Stimulated activated effector memory CD8-positive, alpha-beta T cell treated with anti-CD3 and anti-CD28 coated beads, Interleukin-12 subunit alpha, Interleukin-12 subunit beta, amount 100 ng/mL, for 72 hours (primary cell): ENCODE data around the gene BRICD5.

ENCODE experiments used
- ATAC-seq: fragments of 150-1000 bp; cut with Tn5 transposase; 2 replicates; pipeline ENCODE4 v1.10.0; 2021
- DNase-seq, 2 donors: peaks; one replicate each; pipeline ENCODE4 v3.0.0; 2021 to 2022; ENCODE audit warnings: low spot score in 2 of 2
- H3K27ac Mint-ChIP-seq: one replicate; pipeline ENCODE4 v1.8.0; 2022; ENCODE audit warnings: mild to moderate bottlenecking, mixed read lengths
- H3K36me3 Mint-ChIP-seq: one replicate; pipeline ENCODE4 v1.8.0; 2022; ENCODE audit warnings: mild to moderate bottlenecking, mixed read lengths
- H3K4me1 Mint-ChIP-seq: one replicate; pipeline ENCODE4 v1.8.0; 2022; ENCODE audit warnings: mixed read lengths
- H3K4me3 Mint-ChIP-seq: one replicate; pipeline ENCODE4 v1.8.0; 2022; ENCODE audit warnings: mild to moderate bottlenecking, mixed read lengths
- H3K9me3 Mint-ChIP-seq: one replicate; pipeline ENCODE4 v1.8.0; 2022; ENCODE audit warnings: mixed read lengths

The BRICD5 gene

GRCh38 chr16:2175454-2175853 is 35.2 kb downstream of the BRICD5 start:
- Mint-ChIP-seq H3K4me3 (no peak overlapping the region), H3K27ac (peak overlapping the region; percentile 69), H3K36me3 (peaks cover 26% of the 10 kb centered on the region), H3K4me1 (no peaks in the 10 kb centered on the region), H3K9me3 (no peaks in the 10 kb centered on the region)
- ATAC-seq (no peak), DNase-seq (no peak)

DNA sequence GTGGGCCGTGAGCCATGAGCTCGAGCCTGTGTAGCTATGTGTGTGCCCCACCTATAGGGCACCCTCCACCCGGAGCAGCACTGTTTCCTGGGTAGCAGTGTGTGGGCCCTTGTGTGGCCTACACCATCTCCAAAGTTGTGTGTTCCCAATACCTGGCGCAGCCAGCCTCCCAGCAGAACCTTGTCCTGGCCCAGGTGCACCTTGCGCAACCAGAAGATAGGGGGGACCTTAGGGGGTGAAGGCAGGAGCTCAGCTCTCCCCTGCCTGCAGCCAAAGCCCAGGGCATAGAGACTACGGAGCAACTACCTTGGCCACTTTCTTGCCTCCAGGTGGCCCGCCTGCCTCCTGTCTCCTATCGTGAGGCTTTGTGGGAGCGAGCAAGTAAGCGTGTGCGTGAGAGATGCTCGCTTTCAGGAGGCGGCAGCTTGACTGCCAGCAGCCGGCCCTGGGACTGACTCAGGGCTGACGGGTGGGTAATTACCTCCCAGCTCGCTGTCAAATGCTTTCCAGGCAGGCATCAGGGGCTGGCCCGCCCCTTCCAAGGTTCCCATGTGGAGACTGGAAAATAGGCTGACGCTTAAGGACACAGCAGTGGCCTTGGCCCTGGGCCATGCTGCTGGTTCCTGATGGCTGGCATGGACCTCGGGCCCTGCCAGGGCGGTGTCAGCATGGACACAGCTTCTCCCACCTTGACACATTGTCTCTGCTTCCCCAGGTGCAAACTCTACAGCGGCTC is 36.1 kb downstream of the BRICD5 start:
- Mint-ChIP-seq H3K27ac (peak overlapping the region; percentile 69), H3K4me3 (no peak overlapping the region), H3K4me1 (no peaks in the 10 kb centered on the region), H3K36me3 (peaks cover 26% of the 10 kb centered on the region), H3K9me3 (no peaks in the 10 kb centered on the region)
- ATAC-seq = no peak
- no peak for DNase-seq

GRCh38 chr16:2173916-2174315 is 36.7 kb downstream of the BRICD5 start:
- H3K9me3 Mint-ChIP-seq = no peaks in the 10 kb centered on the region
- no peak overlapping the region for H3K4me3 Mint-ChIP-seq
- H3K36me3 Mint-ChIP-seq = peaks cover 26% of the 10 kb centered on the region
- no peak overlapping the region for H3K27ac Mint-ChIP-seq
- ATAC-seq (no peak), DNase-seq (no peak)
- H3K4me1 Mint-ChIP-seq = no peaks in the 10 kb centered on the region

DNA sequence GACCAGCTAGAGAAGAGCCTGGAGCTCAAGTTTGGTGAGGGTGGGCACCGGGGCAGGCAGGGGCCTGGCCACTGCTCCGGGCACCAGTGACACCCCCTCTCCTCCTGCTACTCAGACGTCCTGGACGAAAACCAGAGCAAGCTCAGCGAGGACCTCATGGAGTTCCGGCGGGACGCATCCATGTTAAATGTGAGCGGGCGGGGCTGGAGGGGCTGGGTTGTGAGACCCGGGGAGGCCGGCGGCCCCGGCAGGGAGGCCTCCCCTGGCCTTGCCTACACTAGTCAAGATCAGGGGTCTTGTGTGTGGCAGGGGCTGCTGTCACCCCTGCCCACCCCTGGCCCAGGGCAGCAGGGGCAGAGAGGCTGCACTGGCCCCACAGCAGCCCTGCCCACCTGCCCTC is 37.3 kb downstream of the BRICD5 start:
- H3K27ac Mint-ChIP-seq = no peak overlapping the region
- no peaks in the 10 kb centered on the region for H3K9me3 Mint-ChIP-seq
- H3K4me3 Mint-ChIP-seq = no peak overlapping the region
- DNase-seq = no peak
- H3K36me3 Mint-ChIP-seq = peaks cover 26% of the 10 kb centered on the region
- no peaks in the 10 kb centered on the region for H3K4me1 Mint-ChIP-seq
- no peak for ATAC-seq

- H3K27ac Mint-ChIP-seq = no peak overlapping the region
- no peaks in the 10 kb centered on the region for H3K4me1 Mint-ChIP-seq
- H3K36me3 Mint-ChIP-seq = peaks cover 26% of the 10 kb centered on the region
- ATAC-seq = no peak
- no peaks in the 10 kb centered on the region for H3K9me3 Mint-ChIP-seq
- H3K4me3 Mint-ChIP-seq = no peak overlapping the region
- no peak for DNase-seq
Observed at GRCh38 chr16:2172688-2173335, 37.9 kb downstream of the BRICD5 start.

DNA sequence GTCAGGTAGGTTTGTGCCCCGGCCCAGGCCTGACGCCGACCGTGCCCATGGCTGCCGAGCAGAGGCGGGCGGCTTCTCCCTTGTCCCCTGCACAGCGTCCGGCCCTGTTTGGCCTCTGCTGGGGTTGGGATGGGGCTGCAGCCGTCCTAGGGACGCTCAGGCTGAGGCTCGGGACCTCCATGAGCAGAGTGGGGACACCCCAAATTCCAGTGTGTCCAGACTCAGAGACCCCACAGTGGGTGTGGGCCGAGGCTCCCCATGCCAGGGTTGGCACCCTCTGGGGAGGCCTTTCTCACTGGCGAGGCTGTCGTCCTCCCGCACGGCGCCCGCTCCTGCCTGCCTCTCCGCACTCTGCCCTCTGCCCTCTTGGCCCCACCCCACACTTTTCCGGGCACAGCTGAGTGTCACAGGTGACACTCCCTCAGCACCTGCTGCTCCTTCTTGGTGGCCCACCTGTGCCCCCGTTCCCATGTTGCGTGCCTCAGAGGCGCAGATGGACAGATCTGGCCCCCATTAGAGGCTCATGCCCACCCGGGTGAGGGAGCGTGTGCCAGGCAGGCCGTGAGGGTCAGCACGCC is 39.0 kb downstream of the BRICD5 start:
- H3K9me3 Mint-ChIP-seq = no peaks in the 10 kb centered on the region
- H3K4me3 Mint-ChIP-seq = no peak overlapping the region
- H3K27ac Mint-ChIP-seq = no peak overlapping the region
- no peak for ATAC-seq
- H3K36me3 Mint-ChIP-seq = peaks cover 16% of the 10 kb centered on the region
- H3K4me1 Mint-ChIP-seq = no peaks in the 10 kb centered on the region
- DNase-seq = no peak

- H3K4me1 Mint-ChIP-seq = no peaks in the 10 kb centered on the region
- no peak for ATAC-seq
- H3K36me3 Mint-ChIP-seq = peaks cover 16% of the 10 kb centered on the region
- no peak overlapping the region for H3K4me3 Mint-ChIP-seq
- no peak overlapping the region for H3K27ac Mint-ChIP-seq
- DNase-seq = no peak
- H3K9me3 Mint-ChIP-seq = no peaks in the 10 kb centered on the region
Observed at GRCh38 chr16:2170587-2171435, 39.9 kb downstream of the BRICD5 start.

DNA sequence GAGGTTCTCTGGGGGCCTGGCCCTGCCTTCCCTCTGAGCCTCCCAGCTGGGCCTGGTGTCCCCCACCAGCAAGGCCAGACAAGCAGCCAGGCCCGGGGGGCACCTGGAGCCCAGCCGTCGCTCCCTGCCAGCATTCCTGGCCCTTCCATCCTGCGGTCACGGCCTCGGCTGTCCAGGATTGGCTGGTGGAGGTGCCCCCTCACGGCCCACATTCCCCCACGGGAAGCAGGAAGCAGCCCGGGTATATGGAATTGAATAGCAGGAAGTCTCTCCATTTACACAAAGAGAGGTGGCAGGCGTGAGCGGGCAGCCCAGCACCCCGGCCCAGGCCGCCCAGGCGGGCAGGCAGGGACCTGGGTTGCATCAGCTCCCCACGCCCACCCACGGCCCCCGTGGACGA is 40.6 kb downstream of the BRICD5 start:
- Mint-ChIP-seq H3K4me3 (no peak overlapping the region), H3K4me1 (no peaks in the 10 kb centered on the region), H3K9me3 (no peaks in the 10 kb centered on the region), H3K36me3 (peaks cover 16% of the 10 kb centered on the region), H3K27ac (no peak overlapping the region)
- no peak for ATAC-seq
- no peak for DNase-seq

GRCh38 chr16:2167068-2167638 is 43.5 kb downstream of the BRICD5 start:
- Mint-ChIP-seq H3K4me1 (peaks cover under 1% of the 10 kb centered on the region), H3K9me3 (no peaks in the 10 kb centered on the region), H3K4me3 (no peak overlapping the region), H3K36me3 (peaks cover 8% of the 10 kb centered on the region), H3K27ac (peak overlapping the region; percentile 72)
- no peak for ATAC-seq
- no peak for DNase-seq

- no peak overlapping the region for H3K4me3 Mint-ChIP-seq
Observed at GRCh38 chr16:2166263-2167067, 44.2 kb downstream of the BRICD5 start.

GRCh38 chr16:2165861-2166260 is 44.8 kb downstream of the BRICD5 start:
- H3K4me1 Mint-ChIP-seq = peaks cover 6% of the 10 kb centered on the region
- ATAC-seq (no peak), DNase-seq (no peak)
- H3K27ac Mint-ChIP-seq = peak overlapping the region; percentile 60
- peaks cover 8% of the 10 kb centered on the region for H3K36me3 Mint-ChIP-seq
- H3K4me3 Mint-ChIP-seq = no peak overlapping the region
- H3K9me3 Mint-ChIP-seq = no peaks in the 10 kb centered on the region

More at GRCh38 chr16:2166263-2167067, 44.2 kb downstream of the BRICD5 start:
- ATAC-seq (no peak), DNase-seq (no peak)
- Mint-ChIP-seq H3K9me3 (no peaks in the 10 kb centered on the region), H3K27ac (peak overlapping the region; percentile 72), H3K4me1 (peaks cover 6% of the 10 kb centered on the region), H3K36me3 (peaks cover 8% of the 10 kb centered on the region)

GRCh38 chr16:2163211-2163881 is 47.3 kb downstream of the BRICD5 start:
- Mint-ChIP-seq H3K4me3 (no peak overlapping the region), H3K9me3 (no peaks in the 10 kb centered on the region), H3K36me3 (peaks cover 9% of the 10 kb centered on the region), H3K27ac (no peak overlapping the region), H3K4me1 (peaks cover 14% of the 10 kb centered on the region)
- DNase-seq (no peak), ATAC-seq (peak; percentile 45)

DNA sequence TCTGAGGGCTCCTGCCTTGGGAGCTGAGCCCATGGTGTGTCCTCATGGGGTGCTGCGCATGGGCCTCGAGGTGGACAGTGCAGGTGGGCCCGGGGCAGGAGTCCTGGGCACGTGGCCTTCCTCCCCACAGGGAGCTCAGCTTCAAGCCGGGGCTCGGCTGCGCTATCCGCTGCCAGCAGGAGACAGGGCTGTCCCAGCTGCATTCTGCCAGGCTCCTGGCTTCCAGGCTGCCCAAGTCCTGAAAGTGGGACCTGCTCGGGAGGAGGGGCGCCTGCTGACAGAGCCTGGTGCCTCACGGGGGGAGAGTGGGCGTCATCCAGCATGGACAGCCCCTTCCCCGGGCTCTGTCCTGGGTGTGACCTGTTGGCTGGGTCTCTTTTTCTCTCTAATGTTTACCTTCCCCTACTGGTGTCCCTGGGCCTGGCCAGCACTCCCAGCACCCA is 48.0 kb downstream of the BRICD5 start:
- ATAC-seq (no peak), DNase-seq (no peak)
- Mint-ChIP-seq H3K36me3 (peaks cover 15% of the 10 kb centered on the region), H3K27ac (peak overlapping the region; percentile 65), H3K4me3 (no peak overlapping the region), H3K4me1 (peaks cover 20% of the 10 kb centered on the region), H3K9me3 (no peaks in the 10 kb centered on the region)

- Mint-ChIP-seq H3K4me1 (peaks cover 28% of the 10 kb centered on the region), H3K4me3 (no peak overlapping the region), H3K27ac (peak overlapping the region; percentile 65), H3K9me3 (no peaks in the 10 kb centered on the region), H3K36me3 (peaks cover 17% of the 10 kb centered on the region)
- DNase-seq (no peak), ATAC-seq (no peak)
Observed at GRCh38 chr16:2161911-2162310, 48.8 kb downstream of the BRICD5 start.
